Measurements from ENCODE around the gene LRRC15. TPM values are rescaled to one million over a fixed set of nuclear protein-coding genes. Genes with fewer than 3 reads are reported as not detected.

Gene LRRC15
- 0.55 TPM for polyA plus RNA-seq (2013, experiment 1 of 2)
- polyA plus RNA-seq (2013, experiment 2 of 2) = 0.56 TPM

DNA sequence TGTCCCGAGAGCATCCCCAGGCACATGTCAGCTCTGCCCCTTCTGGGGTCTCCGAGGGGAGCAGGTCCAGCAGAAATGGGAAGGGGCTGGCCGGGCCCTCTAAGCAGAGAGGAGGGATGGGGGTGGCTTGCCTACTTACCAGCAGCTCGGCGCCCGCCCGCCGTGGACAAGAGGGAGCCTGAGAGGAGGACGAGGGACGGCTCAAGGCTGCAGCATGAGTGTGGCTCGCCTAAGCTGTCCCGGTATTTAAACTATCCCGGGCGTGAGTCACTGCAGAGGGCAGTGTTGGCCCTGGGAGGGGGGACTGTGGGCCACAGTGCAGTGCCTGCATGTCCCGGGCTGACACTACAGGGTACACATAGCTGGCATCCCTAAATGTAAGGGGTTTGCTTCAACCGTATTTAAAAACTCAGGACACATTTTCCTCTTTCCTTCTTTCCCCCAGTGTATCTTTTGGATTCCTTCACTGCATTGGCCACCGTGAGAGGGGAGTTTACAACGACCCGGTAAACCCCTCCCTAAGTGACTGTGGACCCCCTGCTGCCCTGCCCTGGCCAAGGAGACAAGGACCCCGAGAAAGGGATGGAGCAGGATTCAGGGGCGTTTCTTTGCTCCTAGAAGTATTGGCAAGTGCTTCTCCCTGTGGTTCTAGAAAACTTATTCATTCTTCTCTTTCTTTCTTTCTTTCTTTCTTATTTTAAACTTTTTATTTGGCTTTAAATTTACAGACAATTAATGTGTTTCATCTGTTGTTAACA, at the start of gene LRRC15:
Gene LRRC15 (minus strand): TSS at position 222 of the 758 bp plus-strand sequence. CDS start 8,700 bp downstream, outside the sequence.
- H3K4me2 ChIP-seq (ENCODE audit: low read length, poor library complexity, severe bottlenecking) = no peak within 1 kb of the TSS
- 19% methylated on average over 20 of the region's 21 CpGs for WGBS
- H4K8ac ChIP-seq (ENCODE audit: low read length) = no peak within 1 kb of the TSS

DNA sequence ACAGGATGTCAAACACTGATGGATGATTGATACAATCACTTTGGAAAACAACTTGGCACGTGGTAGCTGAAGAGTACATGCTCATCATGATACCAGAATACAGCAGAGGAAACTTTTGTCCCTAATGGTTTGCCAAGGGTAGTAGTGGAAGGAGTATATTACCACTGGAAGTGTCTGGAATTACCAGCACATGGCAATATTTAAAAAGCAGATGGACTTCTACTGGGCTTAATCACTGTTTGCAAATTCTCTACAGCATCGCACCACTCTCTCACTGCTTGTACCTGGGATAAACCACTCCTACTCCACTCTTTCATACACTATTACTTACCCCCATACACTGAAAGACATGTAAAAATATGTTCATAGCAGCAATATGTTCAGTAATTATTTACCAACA, 49.1 kb upstream of the LRRC15 start:
- Histone ChIP-seq H2AFZ (ENCODE audit: low read depth, low read length) (no peak overlapping the region), H3K4me2 (ENCODE audit: low read length, poor library complexity, severe bottlenecking) (no peak overlapping the region), H2BK120ac (ENCODE audit: low read depth, low read length) (no peak overlapping the region), H3K18ac (ENCODE audit: low read depth in 1 of 2, low read length in 2 of 2) (no peak overlapping the region), H2BK5ac (ENCODE audit: low read depth, low read length, poor library complexity, severe bottlenecking) (no peak overlapping the region), H3K9me3 (ENCODE audit: control insufficient read depth, low read length) (no peaks in the 10 kb centered on the region), H2BK15ac (ENCODE audit: low read depth, poor library complexity, severe bottlenecking) (no peak overlapping the region), H3K4me1 (ENCODE audit: control insufficient read depth, insufficient read depth, low read depth, low read length) (no peaks in the 10 kb centered on the region), H3K4ac (ENCODE audit: low read depth in 1 of 2, low read length in 2 of 2) (no peak overlapping the region), H3K36me3 (ENCODE audit: control insufficient read depth in 1 of 2, insufficient read depth in 2 of 2, low read depth in 1 of 2, low read length in 2 of 2) (peaks cover 3 to 92% of the 10 kb centered on the region in 2 experiments), H3K27ac (ENCODE audit: low read length, poor library complexity, severe bottlenecking) (no peak overlapping the region), H3K9ac (ENCODE audit: low read length) (no peak overlapping the region), H3K79me1 (replicated peaks; ENCODE audit: low read length, poor library complexity, severe bottlenecking) (peaks cover 1% of the 10 kb centered on the region), H3K4me3 (ENCODE audit: insufficient read depth in 1 of 2, low read depth in 1 of 2, low read length in 2 of 2) (no peak overlapping the region), H2BK12ac (ENCODE audit: low read length in 2 of 2) (no peak overlapping the region), H2AK5ac (ENCODE audit: low read length, severe bottlenecking) (no peak overlapping the region), H4K8ac (ENCODE audit: low read length) (no peak overlapping the region), H4K91ac (ENCODE audit: low read length) (no peak overlapping the region), H3K27me3 (ENCODE audit: control insufficient read depth in 1 of 2, insufficient read depth in 1 of 2, low read length in 2 of 2) (no peaks in the 10 kb centered on the region), H3K23ac (ENCODE audit: low read length in 2 of 2) (no peak overlapping the region), H3K14ac (ENCODE audit: low read length in 2 of 2) (no peak overlapping the region)
- 96% methylated on average over 1 of the region's 2 CpGs for WGBS
- no peak for DNase-seq

More for the DNA sequence above, at the start of gene LRRC15:
- Histone ChIP-seq H3K23ac (ENCODE audit: low read length in 2 of 2) (peak within 1 kb of the TSS in 1 of 2 experiments; percentile 1), H4K91ac (ENCODE audit: low read length) (no peak within 1 kb of the TSS), H2BK120ac (ENCODE audit: low read depth, low read length) (no peak within 1 kb of the TSS), H2BK5ac (ENCODE audit: low read depth, low read length, poor library complexity, severe bottlenecking) (no peak within 1 kb of the TSS), H3K18ac (ENCODE audit: low read depth in 1 of 2, low read length in 2 of 2) (peak within 1 kb of the TSS in 1 of 2 experiments; percentile 5), H3K79me1 (replicated peaks; ENCODE audit: low read length, poor library complexity, severe bottlenecking) (no peaks in the 10 kb centered on the region), H3K9ac (ENCODE audit: low read length) (peak within 1 kb of the TSS; percentile 12), H3K27me3 (ENCODE audit: control insufficient read depth in 1 of 2, insufficient read depth in 1 of 2, low read length in 2 of 2) (peaks cover 38 to 40% of the 10 kb centered on the region in 2 experiments), H2AK5ac (ENCODE audit: low read length, severe bottlenecking) (no peak within 1 kb of the TSS), H3K27ac (ENCODE audit: low read length, poor library complexity, severe bottlenecking) (no peak within 1 kb of the TSS), H3K4ac (ENCODE audit: low read depth in 1 of 2, low read length in 2 of 2) (no peak within 1 kb of the TSS), H3K4me1 (ENCODE audit: control insufficient read depth, insufficient read depth, low read depth, low read length) (peaks cover 12% of the 10 kb centered on the region), H2AFZ (ENCODE audit: low read depth, low read length) (no peak within 1 kb of the TSS), H3K36me3 (ENCODE audit: control insufficient read depth in 1 of 2, insufficient read depth in 2 of 2, low read depth in 1 of 2, low read length in 2 of 2) (no peaks in the 10 kb centered on the region), H2BK12ac (ENCODE audit: low read length in 2 of 2) (no peak within 1 kb of the TSS), H2BK15ac (ENCODE audit: low read depth, poor library complexity, severe bottlenecking) (no peak within 1 kb of the TSS), H3K14ac (ENCODE audit: low read length in 2 of 2) (peak within 1 kb of the TSS in 1 of 2 experiments; percentile 18), H3K9me3 (ENCODE audit: control insufficient read depth, low read length) (no peaks in the 10 kb centered on the region), H3K4me3 (ENCODE audit: insufficient read depth in 1 of 2, low read depth in 1 of 2, low read length in 2 of 2) (peak within 1 kb of the TSS in 1 of 2 experiments; percentile 33)
- peak; percentile 81 for DNase-seq

DNA sequence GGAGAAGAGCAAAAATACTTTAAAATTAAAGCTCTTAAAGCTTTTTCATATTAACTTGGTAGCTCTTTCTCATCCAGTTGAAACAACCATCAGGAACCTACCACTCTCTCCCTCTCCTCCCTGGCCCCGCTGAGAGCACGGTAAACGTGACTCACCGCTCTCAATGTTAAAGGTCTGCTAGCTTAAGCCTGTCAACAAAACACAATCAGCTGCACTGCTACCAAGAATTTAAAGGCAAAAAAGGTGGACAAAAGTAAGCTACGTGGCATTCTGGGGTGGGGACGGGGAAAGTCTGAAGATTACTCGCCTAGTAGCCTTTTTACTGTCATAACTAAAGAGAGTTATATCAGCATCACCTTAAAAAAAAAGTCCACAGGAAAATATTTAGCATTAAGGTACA, 37.9 kb upstream of the LRRC15 start:
- Histone ChIP-seq H3K18ac (ENCODE audit: low read depth in 1 of 2, low read length in 2 of 2) (no peak overlapping the region), H3K23ac (ENCODE audit: low read length in 2 of 2) (no peak overlapping the region), H2BK12ac (ENCODE audit: low read length in 2 of 2) (no peak overlapping the region), H3K27ac (ENCODE audit: low read length, poor library complexity, severe bottlenecking) (no peak overlapping the region), H3K79me1 (replicated peaks; ENCODE audit: low read length, poor library complexity, severe bottlenecking) (peaks cover 2% of the 10 kb centered on the region), H4K8ac (ENCODE audit: low read length) (no peak overlapping the region), H3K36me3 (ENCODE audit: control insufficient read depth in 1 of 2, insufficient read depth in 2 of 2, low read depth in 1 of 2, low read length in 2 of 2) (peaks cover 0 to 91% of the 10 kb centered on the region in 2 experiments), H3K4me1 (ENCODE audit: control insufficient read depth, insufficient read depth, low read depth, low read length) (no peaks in the 10 kb centered on the region), H3K4me2 (ENCODE audit: low read length, poor library complexity, severe bottlenecking) (no peak overlapping the region), H2BK15ac (ENCODE audit: low read depth, poor library complexity, severe bottlenecking) (no peak overlapping the region), H2AFZ (ENCODE audit: low read depth, low read length) (no peak overlapping the region), H2BK120ac (ENCODE audit: low read depth, low read length) (no peak overlapping the region), H2AK5ac (ENCODE audit: low read length, severe bottlenecking) (no peak overlapping the region), H3K9me3 (ENCODE audit: control insufficient read depth, low read length) (no peaks in the 10 kb centered on the region), H3K4me3 (ENCODE audit: insufficient read depth in 1 of 2, low read depth in 1 of 2, low read length in 2 of 2) (no peak overlapping the region), H3K4ac (ENCODE audit: low read depth in 1 of 2, low read length in 2 of 2) (no peak overlapping the region), H3K9ac (ENCODE audit: low read length) (peak overlapping the region; percentile 2), H3K14ac (ENCODE audit: low read length in 2 of 2) (no peak overlapping the region), H2BK5ac (ENCODE audit: low read depth, low read length, poor library complexity, severe bottlenecking) (no peak overlapping the region), H3K27me3 (ENCODE audit: control insufficient read depth in 1 of 2, insufficient read depth in 1 of 2, low read length in 2 of 2) (no peaks in the 10 kb centered on the region), H4K91ac (ENCODE audit: low read length) (no peak overlapping the region)
- peak; percentile 74 for DNase-seq
- WGBS = 58% methylated on average over 6 of the region's 7 CpGs

DNA sequence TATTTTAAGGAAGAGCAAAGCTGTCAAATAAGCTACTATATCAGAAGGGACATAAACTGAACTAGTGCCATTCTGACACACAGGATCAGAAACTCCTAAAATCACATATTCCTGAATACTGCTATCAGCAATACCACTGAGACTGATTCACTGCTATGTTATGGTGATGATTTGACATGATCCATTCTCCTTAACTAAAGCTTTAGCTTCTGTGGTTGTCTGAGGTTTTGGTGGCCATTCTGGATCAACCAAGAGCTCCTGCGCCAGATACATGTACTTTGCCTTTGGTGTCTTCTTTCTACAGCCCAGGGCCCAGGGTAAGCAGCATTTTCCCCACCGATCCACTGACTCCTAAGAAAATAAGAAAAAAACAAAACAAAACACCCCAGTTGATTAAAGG, 36.2 kb upstream of the LRRC15 start:
- Histone ChIP-seq H3K4me1 (ENCODE audit: control insufficient read depth, insufficient read depth, low read depth, low read length) (no peaks in the 10 kb centered on the region), H3K4ac (ENCODE audit: low read depth in 1 of 2, low read length in 2 of 2) (no peak overlapping the region), H2BK15ac (ENCODE audit: low read depth, poor library complexity, severe bottlenecking) (no peak overlapping the region), H3K27ac (ENCODE audit: low read length, poor library complexity, severe bottlenecking) (no peak overlapping the region), H3K79me1 (replicated peaks; ENCODE audit: low read length, poor library complexity, severe bottlenecking) (peaks cover 2% of the 10 kb centered on the region), H4K91ac (ENCODE audit: low read length) (no peak overlapping the region), H3K14ac (ENCODE audit: low read length in 2 of 2) (no peak overlapping the region), H2BK5ac (ENCODE audit: low read depth, low read length, poor library complexity, severe bottlenecking) (no peak overlapping the region), H4K8ac (ENCODE audit: low read length) (no peak overlapping the region), H3K9ac (ENCODE audit: low read length) (peak overlapping the region; percentile 37), H3K4me2 (ENCODE audit: low read length, poor library complexity, severe bottlenecking) (no peak overlapping the region), H2BK120ac (ENCODE audit: low read depth, low read length) (no peak overlapping the region), H2BK12ac (ENCODE audit: low read length in 2 of 2) (no peak overlapping the region), H3K18ac (ENCODE audit: low read depth in 1 of 2, low read length in 2 of 2) (no peak overlapping the region), H2AK5ac (ENCODE audit: low read length, severe bottlenecking) (no peak overlapping the region), H3K23ac (ENCODE audit: low read length in 2 of 2) (no peak overlapping the region), H3K36me3 (ENCODE audit: control insufficient read depth in 1 of 2, insufficient read depth in 2 of 2, low read depth in 1 of 2, low read length in 2 of 2) (peaks cover 2 to 87% of the 10 kb centered on the region in 2 experiments), H3K9me3 (ENCODE audit: control insufficient read depth, low read length) (no peaks in the 10 kb centered on the region), H3K27me3 (ENCODE audit: control insufficient read depth in 1 of 2, insufficient read depth in 1 of 2, low read length in 2 of 2) (no peaks in the 10 kb centered on the region), H2AFZ (ENCODE audit: low read depth, low read length) (no peak overlapping the region), H3K4me3 (ENCODE audit: insufficient read depth in 1 of 2, low read depth in 1 of 2, low read length in 2 of 2) (no peak overlapping the region)
- WGBS = 95% methylated on average over 2 of the region's 2 CpGs
- no peak for DNase-seq

All from mesenchymal stem cell (in vitro differentiated cells and primary cell).